Gastroesophageal sphincter (tissue), 4 donors: ENCODE measurements around the gene SLC13A4. TPM values are rescaled to one million over a fixed set of nuclear protein-coding genes. Genes with fewer than 3 reads are reported as not detected.

Experiments
- ATAC-seq: fragments of 150-250 bp; one replicate; pipeline ENCODE4 v1.9.1; 2016; ENCODE audit warnings: mild to moderate bottlenecking, moderate library complexity
- H3K27ac ChIP-seq, 4 donors: fragments of 200-600 bp; sonication (generic) in 3 of 4; 1 replicate in 3 of 4; 2 replicates in 1 of 4; pipeline ENCODE4 v1.5.1; 2016 to 2019
- H3K27me3 ChIP-seq: fragments of 200-600 bp; sonication (generic); one replicate; pipeline ENCODE4 v1.5.1; 2019
- H3K36me3 ChIP-seq, 2 donors: fragments of 200-600 bp; sonication (generic); one replicate each; pipeline ENCODE4 v1.5.1; 2019; ENCODE audit warnings: control low read depth in 1 of 2
- H3K4me1 ChIP-seq, 3 donors: fragments of 200-600 bp; sonication (generic); 1 replicate in 2 of 3; 2 replicates in 1 of 3; pipeline ENCODE4 v1.5.1; 2016 to 2019; ENCODE audit warnings: control low read depth in 2 of 3
- H3K4me3 ChIP-seq, 2 donors: fragments of 200-600 bp; sonication (generic); one replicate each; pipeline ENCODE4 v1.5.1; 2019; ENCODE audit warnings: mild to moderate bottlenecking in 1 of 2, moderate library complexity in 1 of 2
- H3K9me3 ChIP-seq, 3 donors: fragments of 200-600 bp; sonication (generic); one replicate each; pipeline ENCODE4 v1.5.1; 2017 to 2019; ENCODE audit warnings: control low read depth in 2 of 3
- EP300 ChIP-seq: sonication (generic); formaldehyde crosslinking; IDR thresholded peaks from one replicate; pipeline ENCODE4 v1.6.1; 2017; ENCODE audit warnings: antibody characterized with exemption, mild to moderate bottlenecking
- POLR2A ChIP-seq, 2 donors: fragments of 450-650 bp; IDR thresholded peaks; one replicate each; pipeline ENCODE4 v1.6.1; 2017; ENCODE audit warnings: antibody characterized with exemption in 2 of 2, mild to moderate bottlenecking in 2 of 2, moderate library complexity in 1 of 2
- POLR2AphosphoS5 ChIP-seq: sonication (generic); formaldehyde crosslinking; IDR thresholded peaks from one replicate; pipeline ENCODE4 v1.6.1; 2017; ENCODE audit warnings: antibody characterized with exemption
- WGBS, 2 donors: methylation state at CpG; one replicate each; pipeline ENCODE4 v1.1.5; 2018; ENCODE audit warnings: low coverage in 1 of 2; 5-methylcytosine and 5-hydroxymethylcytosine counted together
- total RNA-seq, 4 donors: library from RNA; depleted of rRNA; stranded (reverse); fragments of >200 nt; gene quantifications; one replicate each; pipeline ENCODE4 v1.1.0, GENCODE V29; 2016
- TF ChIP-seq, protein P1 (sequence below), 4 experiments: fragments of 200-600 bp in 2 of 4; fragments of 450-650 bp in 2 of 4; sonication (generic) in 1 of 4; IDR thresholded peaks; one replicate each; pipeline ENCODE4 v1.5.1; 2017 to 2019; ENCODE audit warnings: antibody characterized with exemption in 4 of 4, mild to moderate bottlenecking in 2 of 4, moderate library complexity in 2 of 4

The SLC13A4 gene
- total RNA-seq, 4 donors from 2014 or later: 0.27 to 1.7 TPM; not detected in 2

DNA sequence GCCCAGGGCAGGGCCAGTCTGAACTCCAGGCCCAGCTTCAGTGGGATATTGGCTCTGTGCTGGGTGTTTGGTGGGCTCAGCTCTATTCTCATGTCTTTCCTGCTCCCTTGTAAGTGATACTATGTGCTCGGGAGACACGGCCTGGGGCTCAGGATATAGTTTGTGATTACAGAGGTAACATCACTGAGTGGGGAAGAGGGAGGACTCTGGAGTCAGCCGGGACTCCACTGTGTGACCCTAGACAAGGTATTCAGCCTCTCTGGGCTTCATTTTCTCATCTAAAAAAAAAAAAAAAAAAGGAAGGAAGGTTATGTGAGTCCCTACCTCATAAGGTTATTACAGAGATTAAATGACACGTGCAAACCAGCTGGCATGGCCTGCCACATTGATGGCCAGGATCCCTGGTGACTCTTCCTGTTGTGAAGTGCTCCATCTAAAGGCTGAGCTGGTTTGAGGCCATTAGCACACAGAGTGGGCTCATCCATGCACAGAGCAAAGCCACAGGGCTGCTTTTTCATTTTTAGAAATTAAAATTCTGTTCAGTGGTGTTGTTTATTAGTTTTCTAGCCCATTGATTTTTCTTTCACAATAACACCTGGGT is 15.7 kb downstream of the SLC13A4 start:
- TF ChIP-seq POLR2AphosphoS5 (no peak), EP300 (no peak), POLR2A (IDR thresholded peaks at IDR 0.05) (no peak)
- TF ChIP-seq, protein P1, sequence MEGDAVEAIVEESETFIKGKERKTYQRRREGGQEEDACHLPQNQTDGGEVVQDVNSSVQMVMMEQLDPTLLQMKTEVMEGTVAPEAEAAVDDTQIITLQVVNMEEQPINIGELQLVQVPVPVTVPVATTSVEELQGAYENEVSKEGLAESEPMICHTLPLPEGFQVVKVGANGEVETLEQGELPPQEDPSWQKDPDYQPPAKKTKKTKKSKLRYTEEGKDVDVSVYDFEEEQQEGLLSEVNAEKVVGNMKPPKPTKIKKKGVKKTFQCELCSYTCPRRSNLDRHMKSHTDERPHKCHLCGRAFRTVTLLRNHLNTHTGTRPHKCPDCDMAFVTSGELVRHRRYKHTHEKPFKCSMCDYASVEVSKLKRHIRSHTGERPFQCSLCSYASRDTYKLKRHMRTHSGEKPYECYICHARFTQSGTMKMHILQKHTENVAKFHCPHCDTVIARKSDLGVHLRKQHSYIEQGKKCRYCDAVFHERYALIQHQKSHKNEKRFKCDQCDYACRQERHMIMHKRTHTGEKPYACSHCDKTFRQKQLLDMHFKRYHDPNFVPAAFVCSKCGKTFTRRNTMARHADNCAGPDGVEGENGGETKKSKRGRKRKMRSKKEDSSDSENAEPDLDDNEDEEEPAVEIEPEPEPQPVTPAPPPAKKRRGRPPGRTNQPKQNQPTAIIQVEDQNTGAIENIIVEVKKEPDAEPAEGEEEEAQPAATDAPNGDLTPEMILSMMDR (IDR thresholded peaks at IDR 0.05): no peak
- no peak overlapping the region for H3K27ac ChIP-seq
- 75 to 76% methylated on average over 2 to 4 of the region's 4 CpGs for WGBS, 2 donors
- peaks cover 19% of the 10 kb centered on the region for H3K27me3 ChIP-seq
- no peak overlapping the region for H3K4me3 ChIP-seq
- no peak for ATAC-seq
- H3K36me3 ChIP-seq: no peaks in the 10 kb centered on the region
- no peaks in the 10 kb centered on the region for H3K9me3 ChIP-seq
- H3K4me1 ChIP-seq: peaks cover 0 to 8% (median 0%) of the 10 kb centered on the region in 3 donors

DNA sequence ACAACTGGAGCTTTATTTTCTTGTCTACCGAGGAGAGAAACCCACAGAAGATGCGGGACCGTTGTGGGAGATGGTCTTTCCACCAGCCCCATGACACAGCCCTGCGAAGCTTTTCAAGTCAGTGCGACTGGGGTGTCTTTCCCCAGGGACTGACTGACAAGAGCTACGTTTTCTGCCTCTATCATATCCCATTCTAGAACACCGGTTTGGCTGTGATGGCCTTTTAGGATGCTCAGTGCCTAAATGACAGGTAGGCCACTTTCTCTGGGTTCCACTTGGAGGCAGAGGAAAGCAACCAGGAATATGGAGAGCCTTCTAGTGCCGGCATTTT is 16.9 kb downstream of the SLC13A4 start:
- Histone ChIP-seq H3K27ac (no peak overlapping the region), H3K27me3 (peaks cover 18% of the 10 kb centered on the region), H3K4me1 (no peaks in the 10 kb centered on the region), H3K36me3 (no peaks in the 10 kb centered on the region), H3K9me3 (no peaks in the 10 kb centered on the region), H3K4me3 (no peak overlapping the region)
- ATAC-seq: no peak
- TF ChIP-seq EP300: no peak
- TF ChIP-seq, protein P1 (IDR thresholded peaks at IDR 0.05): no peak
- TF ChIP-seq POLR2AphosphoS5: no peak
- TF ChIP-seq POLR2A (IDR thresholded peaks at IDR 0.05): no peak
- 62 to 82% methylated on average over 3 to 7 of the region's 8 CpGs for WGBS, 2 donors

DNA sequence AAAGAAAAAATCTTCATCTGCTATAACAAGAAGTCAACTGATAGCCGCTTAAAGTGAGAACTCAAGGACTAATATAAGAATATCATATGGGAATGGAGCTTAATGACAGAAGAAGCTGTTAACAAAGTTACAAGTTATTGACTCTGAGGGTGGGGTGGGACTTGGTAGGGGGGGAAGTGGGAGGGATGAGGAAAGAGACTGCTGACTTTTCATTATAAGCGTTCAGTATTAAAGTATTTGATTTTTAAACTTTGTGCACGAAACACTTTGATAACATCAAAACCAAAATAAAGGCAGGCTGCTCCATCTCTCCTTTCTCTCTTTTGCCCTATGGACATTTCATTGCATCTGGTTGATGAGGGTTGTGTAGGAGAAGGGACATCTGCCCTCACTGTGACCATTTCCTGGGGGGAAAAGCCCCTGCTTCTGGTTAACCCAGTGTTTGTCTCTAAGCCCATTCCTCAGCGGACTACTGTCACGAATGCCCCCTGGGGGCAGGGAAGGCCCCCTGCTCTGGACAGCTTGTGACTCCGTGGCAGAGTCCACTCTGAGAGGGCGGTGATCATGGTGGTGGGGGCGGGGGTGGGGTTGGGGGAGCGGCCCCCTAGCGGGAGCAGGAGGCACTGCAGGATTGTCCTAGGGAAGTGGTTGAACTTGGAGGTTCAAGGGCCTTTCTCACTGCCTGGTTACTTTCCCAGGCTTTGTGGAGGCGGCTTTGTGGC is 17.4 kb downstream of the SLC13A4 start:
- Histone ChIP-seq H3K27ac (no peak overlapping the region), H3K4me1 (no peaks in the 10 kb centered on the region), H3K36me3 (no peaks in the 10 kb centered on the region), H3K27me3 (peaks cover 12% of the 10 kb centered on the region), H3K9me3 (no peaks in the 10 kb centered on the region), H3K4me3 (no peak overlapping the region)
- TF ChIP-seq, protein P1 (IDR thresholded peaks at IDR 0.05): peak in 2 of 4 experiments; percentile 9 to 61
- TF ChIP-seq EP300: no peak
- TF ChIP-seq POLR2AphosphoS5: no peak
- no peak for TF ChIP-seq POLR2A (IDR thresholded peaks at IDR 0.05)
- 62 to 74% methylated on average over 3 of the region's 11 CpGs for WGBS, 2 donors
- no peak for ATAC-seq

DNA sequence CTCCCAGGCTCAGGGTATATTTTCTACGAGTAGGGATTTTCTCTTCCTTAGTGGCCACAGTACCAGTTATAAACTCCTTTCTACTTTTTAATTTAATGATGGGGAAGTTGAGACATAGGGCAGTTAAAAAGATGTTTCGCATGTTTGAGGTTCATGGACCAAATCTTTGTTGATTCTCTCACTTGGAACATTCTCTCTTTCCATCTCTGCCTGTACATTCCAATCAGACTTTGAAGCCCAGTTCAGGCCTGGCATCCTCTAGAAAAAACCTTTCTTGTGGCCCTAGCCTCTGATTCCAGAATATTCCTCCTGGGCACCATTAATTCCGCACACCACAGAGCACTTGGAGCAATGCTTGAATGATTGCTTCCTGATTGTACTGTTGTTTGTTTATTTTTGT is 18.5 kb downstream of the SLC13A4 start:
- no peak for ATAC-seq
- Histone ChIP-seq H3K4me3 (no peak overlapping the region), H3K27me3 (peaks cover 9% of the 10 kb centered on the region), H3K4me1 (no peaks in the 10 kb centered on the region), H3K9me3 (no peaks in the 10 kb centered on the region), H3K36me3 (no peaks in the 10 kb centered on the region), H3K27ac (no peak overlapping the region)
- WGBS, 2 donors: 95 to 98% methylated on average over 3 of the region's 3 CpGs
- TF ChIP-seq POLR2A (IDR thresholded peaks at IDR 0.05): no peak
- TF ChIP-seq POLR2AphosphoS5: no peak
- TF ChIP-seq EP300: no peak
- TF ChIP-seq, protein P1 (IDR thresholded peaks at IDR 0.05): no peak

DNA sequence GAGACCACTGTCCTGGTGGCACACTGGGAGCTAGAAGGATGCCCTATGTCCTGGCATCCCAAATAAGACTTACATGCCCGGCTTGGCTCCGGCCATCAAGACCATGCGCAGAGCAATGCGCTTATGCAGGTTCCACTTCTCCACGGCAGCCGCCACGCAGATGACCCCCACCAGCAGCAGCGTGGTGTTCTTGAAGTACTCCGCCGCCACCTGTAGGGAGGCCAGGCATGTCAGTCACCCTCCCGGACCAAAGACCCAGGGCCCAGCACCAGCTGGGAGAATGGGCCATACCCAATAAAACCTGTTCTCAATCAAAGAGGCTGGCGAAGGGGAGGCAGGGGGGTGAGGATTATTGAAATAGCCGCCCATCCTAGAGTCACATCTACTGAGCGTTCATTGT is 19.9 kb downstream of the SLC13A4 start:
- 97% methylated on average over 5 of the region's 14 CpGs; no CpG with 5 or more reads in 1 of the 2 donors for WGBS, 2 donors
- H3K9me3 ChIP-seq: no peaks in the 10 kb centered on the region
- H3K4me1 ChIP-seq: no peaks in the 10 kb centered on the region
- no peak overlapping the region for H3K27ac ChIP-seq
- no peaks in the 10 kb centered on the region for H3K36me3 ChIP-seq
- H3K4me3 ChIP-seq: no peak overlapping the region
- no peak for ATAC-seq
- no peaks in the 10 kb centered on the region for H3K27me3 ChIP-seq
- TF ChIP-seq POLR2AphosphoS5 (no peak), POLR2A (IDR thresholded peaks at IDR 0.05) (no peak), EP300 (no peak)
- TF ChIP-seq, protein P1 (IDR thresholded peaks at IDR 0.05): no peak
